HG02981 (cell line): ENCODE results near the gene C2orf78.
"Not testable (repeated sequence)": the region's sequence is repeated elsewhere in the genome, so short reads cannot be mapped to it uniquely, and the experiment has no call there.

Experiments
- ATAC-seq: cut with Tn5 transposase; IDR thresholded peaks from one replicate; pipeline ENCODE4 v1.9.1; 2021; ENCODE audit warnings: mild to moderate bottlenecking, moderate library complexity; ENCODE audit not compliant: unreplicated experiment

Gene C2orf78, protein sequence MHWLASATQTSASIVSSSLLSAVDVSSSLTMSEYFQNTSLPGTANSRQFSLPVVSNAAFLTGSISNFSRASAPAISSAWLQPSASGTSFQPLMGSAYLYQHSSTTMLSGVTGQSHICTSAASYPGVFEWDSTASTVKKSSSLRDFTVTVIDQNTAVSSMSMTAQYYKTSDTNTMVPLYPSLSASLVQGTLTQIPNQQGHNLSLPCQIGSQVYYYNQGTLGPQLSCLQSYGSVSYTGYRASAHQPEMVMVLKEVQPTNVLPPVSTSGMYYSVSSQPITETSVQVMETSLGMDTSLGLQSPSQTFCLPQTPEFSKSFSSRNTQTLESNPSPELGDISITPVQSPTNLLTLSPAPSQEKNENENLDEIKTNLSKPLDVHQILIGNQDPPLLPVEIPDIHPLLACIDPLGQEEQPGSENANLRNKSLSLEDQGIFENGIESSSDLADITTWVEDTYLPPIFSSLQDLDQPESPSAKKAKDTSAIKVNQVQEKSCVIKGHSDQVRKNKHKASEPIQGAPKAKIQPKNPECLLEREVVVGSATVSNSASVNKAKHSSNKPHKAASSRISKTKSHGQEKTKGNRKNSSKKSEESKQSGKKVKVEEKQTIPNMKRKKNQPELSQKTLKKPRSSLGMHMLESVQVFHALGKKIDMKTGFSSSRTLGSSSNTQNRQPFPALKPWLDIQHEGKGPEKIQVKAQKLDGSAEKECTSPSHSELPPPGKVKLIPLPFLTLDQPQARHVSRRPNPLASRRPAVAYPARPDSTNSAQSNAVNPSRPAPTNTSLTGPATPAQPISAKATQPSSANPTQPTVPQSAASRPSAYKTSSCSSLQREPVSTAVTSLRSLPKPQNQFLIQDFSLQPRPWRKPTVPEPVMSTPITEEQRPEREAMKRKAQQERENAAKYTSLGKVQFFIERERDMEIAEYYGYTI

DNA sequence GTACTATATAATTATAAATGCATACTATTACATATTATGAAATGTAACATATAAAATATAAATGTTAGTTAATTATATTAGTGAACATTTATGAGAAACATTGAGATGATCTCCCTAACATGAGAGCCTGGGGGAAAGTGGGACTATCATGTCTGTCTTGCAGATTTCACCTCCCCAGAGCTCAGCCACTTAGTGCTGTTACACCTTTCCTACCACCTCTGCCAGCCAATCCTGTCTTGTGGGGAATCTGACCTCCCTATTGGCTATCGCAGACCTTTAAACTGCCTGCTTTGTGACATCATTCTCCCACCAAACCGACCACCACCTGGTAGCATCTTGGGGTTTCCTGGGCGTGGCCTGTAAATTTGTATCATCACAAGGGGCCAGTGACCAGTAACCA lies at the start of gene C2orf78:
TSS of gene C2orf78 (plus strand) at position 301 of the 400 bp plus-strand sequence. CDS start 127 bp downstream, outside the sequence.
- not testable (repeated sequence) for ATAC-seq

DNA sequence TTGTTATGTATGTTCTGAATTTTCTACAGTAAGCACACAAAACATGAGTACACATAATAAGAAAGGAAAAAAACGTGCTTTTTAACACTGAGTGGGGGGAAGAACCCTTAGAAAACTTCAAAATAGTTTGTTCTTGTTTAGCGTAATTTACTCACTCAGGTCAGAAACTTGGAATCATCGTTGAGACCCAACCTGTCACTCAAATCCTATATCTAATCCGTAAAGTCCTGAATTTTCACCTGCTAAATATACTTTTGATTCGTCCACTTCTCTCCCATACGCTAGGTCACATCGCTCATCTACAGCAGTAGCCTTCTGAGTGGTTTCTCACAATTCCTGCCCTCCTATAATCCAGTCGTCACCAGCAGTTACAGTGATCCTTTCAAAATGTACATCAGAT lies 47.6 kb upstream of the C2orf78 start:
- no peak for ATAC-seq

DNA sequence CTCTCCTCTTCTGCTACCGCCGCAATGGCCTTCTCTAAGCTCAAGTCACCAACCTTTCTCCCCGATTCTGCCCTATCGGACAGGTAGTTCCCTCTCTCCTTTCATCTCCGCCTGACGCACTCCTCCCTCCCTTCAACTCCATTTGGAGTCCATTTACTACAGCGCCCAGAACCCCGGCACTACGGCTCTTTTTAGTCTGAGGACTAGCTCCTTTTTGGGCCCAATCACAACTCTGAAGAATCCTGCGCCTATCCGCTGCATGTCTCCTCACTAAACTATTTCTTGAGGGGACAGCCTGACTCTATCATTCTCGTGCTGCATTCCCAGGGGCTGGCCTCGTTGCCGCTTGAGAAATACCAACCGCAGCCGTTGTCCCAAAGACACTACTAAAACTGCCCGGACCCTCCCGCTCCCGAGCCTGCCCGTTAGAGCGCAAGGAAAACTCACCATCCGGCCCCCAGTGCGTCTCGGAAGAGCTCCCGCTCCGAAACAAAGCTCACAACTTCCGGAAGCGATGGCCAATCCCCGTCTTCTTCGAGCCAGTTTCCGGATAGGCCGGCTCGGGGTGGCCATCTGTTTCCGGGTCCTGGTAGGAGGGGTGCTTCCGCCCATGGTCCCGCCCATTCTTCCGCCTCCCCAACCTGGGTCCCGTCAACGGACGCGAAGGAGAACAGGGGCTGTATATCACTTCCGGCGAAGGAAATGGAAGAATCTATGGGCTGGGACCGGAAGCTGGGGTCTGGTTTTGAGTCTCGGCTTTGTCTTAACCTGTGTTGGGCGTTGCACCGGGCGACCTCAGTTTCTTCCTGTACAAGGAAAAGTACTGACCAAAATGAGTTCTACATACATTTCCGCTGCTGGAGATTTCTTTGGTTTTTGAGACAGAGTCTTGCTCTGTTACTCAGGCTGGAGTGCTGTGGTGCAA lies 46.9 kb upstream of the C2orf78 start, which contains the start of gene TPRKB:
TSS of gene TPRKB (minus strand) at position 491 of the 925 bp plus-strand sequence. CDS start 2,776 bp downstream, outside the sequence.
- peak; percentile 96 for ATAC-seq

DNA sequence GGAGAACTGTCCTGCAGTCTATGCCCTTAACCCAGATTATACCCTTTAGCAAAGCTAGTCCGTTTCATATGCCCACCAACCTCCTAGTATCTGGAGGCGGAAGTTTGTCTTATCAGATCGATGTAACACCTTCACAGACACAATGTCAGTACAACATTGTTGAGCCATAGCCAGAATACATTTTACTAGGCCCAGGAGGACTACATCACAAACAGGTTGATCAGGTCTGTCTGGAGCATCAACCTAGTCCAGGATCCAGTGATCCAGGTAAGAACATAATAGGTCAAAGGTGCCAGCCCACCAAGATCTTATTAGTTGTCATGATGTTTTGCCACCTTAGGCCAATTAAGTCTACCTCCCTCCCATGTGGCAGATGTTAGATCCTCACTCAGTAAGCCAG lies 44.9 kb upstream of the C2orf78 start:
- no peak for ATAC-seq

DNA sequence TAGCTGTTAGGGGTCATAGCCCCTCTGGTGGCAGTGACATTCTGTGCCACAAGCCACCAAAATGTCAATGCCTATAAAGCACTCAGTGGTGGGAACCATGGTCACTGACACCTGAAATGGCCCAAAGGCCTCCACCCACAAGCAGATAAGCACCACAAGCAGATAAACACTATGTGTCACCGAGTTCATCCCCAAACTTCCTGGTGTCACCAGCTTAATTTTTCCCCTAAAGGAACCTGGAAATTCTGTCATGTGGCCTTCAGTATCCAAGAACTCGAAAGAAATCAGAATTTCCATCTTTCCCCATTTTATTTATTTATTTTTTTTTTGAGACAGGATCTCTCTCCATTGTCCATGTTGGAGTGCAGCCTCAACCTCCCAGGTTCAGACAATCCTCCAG lies 43.2 kb upstream of the C2orf78 start:
- no peak for ATAC-seq

DNA sequence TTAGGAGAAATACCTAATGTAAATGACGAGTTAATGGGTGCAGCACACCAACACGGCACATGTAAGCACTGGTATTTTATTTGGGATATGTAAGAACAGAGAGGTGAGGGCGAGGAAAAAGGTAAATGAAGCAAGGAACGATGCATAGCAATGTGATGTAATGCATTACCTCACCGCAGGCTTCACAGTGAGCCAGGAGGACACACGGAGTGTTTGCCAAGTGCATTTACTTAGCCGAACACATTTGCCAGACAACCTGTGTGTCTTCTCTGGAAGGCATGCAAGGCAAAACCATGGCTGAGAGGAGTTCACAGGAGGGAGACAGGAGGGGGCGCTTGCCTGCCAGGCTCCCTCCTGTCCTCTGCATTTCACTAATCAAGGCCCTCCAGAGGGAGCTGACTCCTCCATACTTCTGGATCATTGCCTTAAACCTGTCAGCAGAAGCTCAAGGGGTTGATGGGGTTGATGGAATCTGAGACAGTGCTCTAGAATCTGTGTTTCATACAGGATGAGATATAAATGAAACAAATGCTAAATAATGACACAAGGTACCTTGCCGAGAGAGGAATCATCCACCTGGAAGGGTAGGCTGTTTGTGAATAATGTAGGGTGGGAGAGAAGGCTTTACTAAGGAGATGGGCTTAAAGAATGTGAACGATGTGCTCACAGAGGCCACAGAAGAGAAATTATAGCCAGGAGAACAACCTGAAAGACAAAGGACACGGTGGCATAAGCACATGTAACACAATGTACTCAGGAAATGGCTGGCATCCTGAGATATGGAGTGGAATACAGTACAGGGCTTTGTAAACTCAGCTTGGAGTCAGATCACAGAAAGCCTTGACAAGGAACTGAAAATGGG lies 37.7 kb upstream of the C2orf78 start:
- ATAC-seq, result no peak

DNA sequence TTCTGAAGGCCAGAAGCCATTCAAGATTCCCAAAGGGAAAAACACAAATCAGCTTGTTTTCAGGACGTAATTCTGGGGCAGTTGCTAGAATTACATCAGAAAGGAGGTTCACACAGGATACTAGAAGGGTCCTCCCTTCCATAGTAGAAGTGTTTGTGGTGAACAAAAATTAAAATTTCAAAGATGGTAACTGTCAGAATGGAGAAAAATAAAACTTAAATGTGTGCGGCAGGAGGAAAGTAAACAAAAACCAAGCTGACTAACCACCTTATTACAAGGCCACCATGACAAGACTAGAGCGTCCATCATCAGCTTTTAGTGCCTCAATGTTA lies 37.1 kb upstream of the C2orf78 start:
- no peak for ATAC-seq

DNA sequence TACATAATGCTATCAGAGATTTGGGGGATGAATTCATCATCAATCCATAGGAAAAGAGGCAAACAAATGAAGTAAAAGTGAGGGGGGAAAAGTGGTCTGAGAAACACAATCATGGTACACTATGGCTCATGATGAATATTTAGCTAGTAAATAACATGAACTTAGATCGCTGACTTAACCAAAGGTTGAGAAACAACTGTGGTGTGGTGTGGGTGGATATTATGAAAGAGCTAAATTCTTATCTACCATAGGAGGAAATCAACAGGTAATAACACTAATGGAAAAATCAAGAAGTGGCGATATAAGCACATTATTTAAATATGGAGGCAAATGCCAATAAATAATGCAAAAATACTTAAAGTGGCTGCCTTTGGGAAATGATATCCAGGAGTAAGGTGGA lies 34.7 kb upstream of the C2orf78 start:
- ATAC-seq, result no peak

GRCh38 chr2:73754332-73754731 lies 29.7 kb upstream of the C2orf78 start:
- not testable (repeated sequence) for ATAC-seq

DNA sequence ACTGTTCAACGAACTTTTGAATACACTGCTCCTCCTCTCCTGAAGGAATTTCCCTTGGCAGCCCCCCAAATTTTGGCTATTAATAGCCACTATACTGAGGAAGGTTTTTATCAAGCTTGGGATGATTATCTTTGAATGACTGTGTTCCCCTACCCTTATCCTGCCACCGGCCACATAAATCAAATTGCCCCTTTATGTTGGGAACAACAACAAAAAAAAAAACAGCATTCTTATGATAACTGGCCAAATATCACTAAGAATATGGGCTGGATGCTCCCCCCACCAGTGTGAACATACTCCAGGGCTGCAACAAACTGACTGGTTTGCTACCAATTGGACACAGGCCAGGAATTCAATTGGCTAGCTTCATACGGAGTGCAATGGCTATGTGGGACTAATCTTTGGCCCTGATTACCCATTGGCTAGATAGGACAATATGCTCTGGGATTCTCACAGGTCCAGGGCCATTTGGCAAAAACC lies 24.7 kb upstream of the C2orf78 start:
- no peak for ATAC-seq

DNA sequence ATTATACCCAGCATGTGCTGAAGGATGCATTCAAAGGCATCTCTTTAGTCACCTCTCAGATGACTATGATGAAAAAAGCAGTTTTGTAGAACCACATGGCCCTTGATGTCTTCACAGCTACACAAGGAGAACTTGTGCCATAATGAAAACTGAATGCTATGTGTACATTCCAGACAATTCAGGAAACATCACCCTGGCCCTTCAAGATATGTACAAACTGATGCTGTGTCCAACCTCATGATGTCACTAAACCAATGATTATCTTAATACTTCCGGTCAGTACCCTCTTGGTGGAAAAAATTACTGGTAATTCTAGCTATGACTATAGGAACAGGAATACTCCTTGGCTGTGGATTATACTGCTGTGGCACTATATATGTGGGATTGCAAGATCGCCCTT lies 24.1 kb upstream of the C2orf78 start:
- ATAC-seq, result no peak

- no peak for ATAC-seq
Observed at GRCh38 chr2:73762571-73762970, 21.4 kb upstream of the C2orf78 start.

DNA sequence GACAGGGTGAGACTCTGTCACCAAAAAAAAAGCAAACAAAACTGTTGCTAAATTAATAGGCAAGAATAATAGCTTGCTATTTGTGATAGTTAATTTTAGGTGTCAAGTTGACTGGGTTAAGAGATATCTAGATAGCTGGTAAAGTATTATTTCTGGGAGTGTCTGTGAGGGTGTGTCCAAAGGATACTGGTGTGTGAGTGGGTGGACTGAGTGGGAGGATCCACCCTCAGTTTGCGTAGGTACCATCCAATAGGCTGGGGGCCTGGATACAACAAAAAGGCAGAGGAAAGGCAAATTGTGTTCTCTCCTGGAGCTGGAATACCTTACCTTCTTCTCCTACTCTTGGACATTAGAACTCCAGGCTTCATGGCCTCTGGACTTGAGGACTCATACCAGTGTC lies 19.0 kb upstream of the C2orf78 start:
- no peak for ATAC-seq

GRCh38 chr2:73766349-73766748 lies 17.6 kb upstream of the C2orf78 start:
- no peak for ATAC-seq

- no peak for ATAC-seq
Observed at GRCh38 chr2:73766994-73767393, 17.0 kb upstream of the C2orf78 start.

GRCh38 chr2:73770725-73771124 lies 13.3 kb upstream of the C2orf78 start:
- no peak for ATAC-seq

DNA sequence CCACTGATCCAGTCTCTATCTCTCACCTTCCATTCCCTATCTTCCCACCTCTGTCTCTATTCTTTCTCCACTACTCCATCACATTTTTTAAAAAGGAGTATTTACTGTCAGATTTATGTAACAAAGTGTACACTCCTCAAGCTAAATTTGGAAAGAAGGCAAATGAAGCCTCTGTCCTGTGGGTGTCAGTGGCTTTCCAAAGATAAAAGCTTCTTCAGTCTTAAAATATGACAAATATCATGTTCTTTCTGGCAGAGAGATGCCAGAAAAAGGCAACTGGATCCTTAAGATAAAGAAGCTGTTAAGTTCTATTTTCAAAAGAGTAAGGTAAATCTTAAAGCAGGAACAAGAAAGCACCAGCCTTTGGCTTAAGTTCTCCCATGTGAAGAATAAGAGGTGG lies 11.2 kb upstream of the C2orf78 start:
- no peak for ATAC-seq

DNA sequence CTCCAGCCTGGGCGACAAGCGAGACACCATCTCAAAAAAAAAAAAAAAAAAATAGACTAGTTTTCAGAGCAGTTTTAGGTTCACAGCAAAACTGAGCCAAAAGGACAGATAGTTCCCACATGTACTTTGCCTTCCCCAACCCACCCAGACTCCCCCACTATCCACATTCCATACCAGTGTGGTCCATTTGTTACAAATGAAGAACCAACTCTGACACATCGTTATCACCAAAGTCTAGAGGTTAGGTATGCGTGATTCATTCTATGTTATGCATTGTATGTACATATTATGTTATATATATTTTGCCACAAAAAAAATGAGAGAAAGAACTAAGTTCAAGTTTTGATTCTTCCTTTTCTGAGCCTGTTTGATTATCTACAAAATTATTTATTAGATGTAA lies 7.6 kb upstream of the C2orf78 start:
- ATAC-seq, result no peak

DNA sequence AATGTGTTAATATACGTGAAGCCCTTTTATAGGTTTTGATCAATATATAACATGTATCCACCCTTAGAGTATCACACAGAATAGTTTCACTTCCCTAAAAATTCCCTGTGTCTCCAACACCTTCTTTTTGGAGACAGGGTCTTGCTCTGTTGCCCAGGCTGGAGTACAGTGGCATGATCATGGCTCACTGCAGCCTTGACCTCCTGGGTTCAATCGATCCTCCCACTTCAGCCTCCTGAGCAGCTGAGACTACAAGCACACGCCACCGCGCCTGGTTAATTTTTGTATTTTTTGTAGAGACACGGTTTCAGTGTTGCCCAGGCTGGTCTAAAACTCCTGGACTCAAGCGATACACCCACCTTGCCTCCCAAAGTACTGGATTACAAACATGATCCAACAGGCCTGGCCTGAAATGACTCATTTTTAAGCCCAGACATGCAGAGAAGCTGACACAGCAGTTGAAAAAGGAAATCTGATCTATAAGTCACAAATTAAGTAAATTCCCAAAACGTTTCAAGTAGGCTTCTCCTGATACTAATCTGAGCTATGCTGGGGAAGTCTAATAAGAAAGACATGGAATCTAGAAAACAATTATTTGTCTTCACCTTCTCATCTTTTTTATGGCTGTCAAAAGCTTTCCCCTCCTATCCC lies 7.0 kb upstream of the C2orf78 start:
- no peak for ATAC-seq
